Coronary artery (tissue), 2 donors: ENCODE measurements around the gene TOP3A.
A peak's percentile ranks its signal among the peaks of the same experiment; 100 is the strongest.

ENCODE experiments used
- DNase-seq: peaks from one replicate; pipeline ENCODE4 v3.0.0-alpha.2; 2017; ENCODE audit warnings: low spot score
- H3K27ac ChIP-seq, 2 donors: fragments of 200-600 bp; sonication (generic); one replicate each; pipeline ENCODE4 v1.5.1; 2016 to 2019
- H3K4me3 ChIP-seq: fragments of 200-600 bp; sonication (generic); 2 replicates; pipeline ENCODE4 v1.5.1; 2016; ENCODE audit warnings: mild to moderate bottlenecking, moderate library complexity
- CTCF ChIP-seq: fragments of 200-600 bp; sonication (generic); IDR thresholded peaks from one replicate; pipeline ENCODE4 v1.5.1; 2019; ENCODE audit warnings: antibody characterized with exemption

The TOP3A gene

GRCh38 chr17:18257268-18257981 lies 57.4 kb downstream of the TOP3A start:
- TF ChIP-seq CTCF, result no peak
- Histone ChIP-seq H3K27ac (peak overlapping the region; percentile 83 to 100), H3K4me3 (peak overlapping the region; percentile 100)
- DNase-seq, result peak; percentile 85

GRCh38 chr17:18256776-18257175 lies 58.0 kb downstream of the TOP3A start:
- Histone ChIP-seq H3K4me3 (peak overlapping the region; percentile 100), H3K27ac (peak overlapping the region; percentile 83 to 100)
- no peak for DNase-seq
- TF ChIP-seq CTCF, result no peak

- H3K27ac ChIP-seq, result peak overlapping the region in 1 of 2 donors; percentile 14
- peak overlapping the region; percentile 100 for H3K4me3 ChIP-seq
- DNase-seq, result no peak
- no peak for TF ChIP-seq CTCF
Measured at GRCh38 chr17:18256351-18256750, 58.4 kb downstream of the TOP3A start.

- no peak for DNase-seq
- Histone ChIP-seq H3K4me3 (no peak overlapping the region), H3K27ac (no peak overlapping the region)
- TF ChIP-seq CTCF, result no peak
Measured at GRCh38 chr17:18254888-18255649, 59.7 kb downstream of the TOP3A start.

GRCh38 chr17:18253947-18254821 lies 60.6 kb downstream of the TOP3A start:
- no peak overlapping the region for H3K4me3 ChIP-seq
- TF ChIP-seq CTCF, result no peak
- no peak for DNase-seq
- H3K27ac ChIP-seq, result no peak overlapping the region

GRCh38 chr17:18253187-18253884 lies 61.5 kb downstream of the TOP3A start:
- DNase-seq, result no peak
- no peak overlapping the region for H3K4me3 ChIP-seq
- no peak overlapping the region for H3K27ac ChIP-seq
- TF ChIP-seq CTCF, result no peak
